Measurements from ENCODE around the gene ADAM8. TPM values are rescaled to one million over a fixed set of nuclear protein-coding genes. Genes with fewer than 3 reads are reported as not detected.

Gene ADAM8
- total RNA-seq, 1 donor = 7.8 TPM

GRCh38 chr10:133217800-133218589 lies 58.7 kb downstream of the ADAM8 start:
- no peak overlapping the region for H3K4me3 ChIP-seq (ENCODE audit: low read depth, low read length)
- no peak for DNase-seq (ENCODE audit: low read depth)
- no peak for TF ChIP-seq CTCF (IDR thresholded peaks at IDR 0.05; ENCODE audit: insufficient read depth, low read depth, low read length)

- H3K4me3 ChIP-seq (ENCODE audit: low read depth, low read length) = no peak overlapping the region
- DNase-seq (ENCODE audit: low read depth) = no peak
- no peak for TF ChIP-seq CTCF (IDR thresholded peaks at IDR 0.05; ENCODE audit: insufficient read depth, low read depth, low read length)
Observed at GRCh38 chr10:133216776-133217175, 59.9 kb downstream of the ADAM8 start.

- no peak overlapping the region for H3K4me3 ChIP-seq (ENCODE audit: low read depth, low read length)
- no peak for TF ChIP-seq CTCF (IDR thresholded peaks at IDR 0.05; ENCODE audit: insufficient read depth, low read depth, low read length)
Observed at GRCh38 chr10:133215586-133215985, 61.1 kb downstream of the ADAM8 start.

GRCh38 chr10:133214468-133215410 lies 61.9 kb downstream of the ADAM8 start:
- no peak for DNase-seq (ENCODE audit: low read depth)
- H3K4me3 ChIP-seq (ENCODE audit: low read depth, low read length) = no peak overlapping the region
- TF ChIP-seq CTCF (IDR thresholded peaks at IDR 0.05; ENCODE audit: insufficient read depth, low read depth, low read length) = no peak

More at GRCh38 chr10:133215586-133215985, 61.1 kb downstream of the ADAM8 start:
- no peak for DNase-seq (ENCODE audit: low read depth)

GRCh38 chr10:133213641-133214467 lies 62.8 kb downstream of the ADAM8 start:
- no peak for TF ChIP-seq CTCF (IDR thresholded peaks at IDR 0.05; ENCODE audit: insufficient read depth, low read depth, low read length)
- no peak overlapping the region for H3K4me3 ChIP-seq (ENCODE audit: low read depth, low read length)
- DNase-seq (ENCODE audit: low read depth) = no peak

- H3K4me3 ChIP-seq (ENCODE audit: low read depth, low read length) = no peak overlapping the region
- no peak for TF ChIP-seq CTCF (IDR thresholded peaks at IDR 0.05; ENCODE audit: insufficient read depth, low read depth, low read length)
- no peak for DNase-seq (ENCODE audit: low read depth)
Observed at GRCh38 chr10:133212853-133213494, 63.7 kb downstream of the ADAM8 start.

Data from fibroblast of villous mesenchyme (primary cell).